ENCODE data around the gene PTPRT.

PTPRT gene

DNA sequence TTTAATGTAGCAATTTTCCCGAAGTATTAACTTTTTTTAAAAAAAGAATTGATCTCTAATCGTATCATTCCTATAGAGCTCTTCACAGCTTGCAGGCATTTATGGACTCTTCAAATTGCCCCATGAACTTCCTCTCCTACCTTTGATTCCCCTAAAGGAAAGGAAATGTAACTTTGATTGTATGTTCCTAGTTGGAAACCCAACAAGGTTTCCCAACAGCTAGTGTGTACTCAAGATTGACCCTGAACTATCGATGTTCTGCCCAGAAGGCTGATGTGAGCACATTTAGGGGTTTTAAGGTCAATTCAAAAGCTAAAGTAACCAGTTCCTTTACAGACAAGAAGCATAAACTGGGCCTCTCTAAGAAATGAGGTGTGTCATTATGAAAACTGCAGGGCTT is 491.7 kb downstream of the PTPRT start:
- no peak for DNase-seq

DNA sequence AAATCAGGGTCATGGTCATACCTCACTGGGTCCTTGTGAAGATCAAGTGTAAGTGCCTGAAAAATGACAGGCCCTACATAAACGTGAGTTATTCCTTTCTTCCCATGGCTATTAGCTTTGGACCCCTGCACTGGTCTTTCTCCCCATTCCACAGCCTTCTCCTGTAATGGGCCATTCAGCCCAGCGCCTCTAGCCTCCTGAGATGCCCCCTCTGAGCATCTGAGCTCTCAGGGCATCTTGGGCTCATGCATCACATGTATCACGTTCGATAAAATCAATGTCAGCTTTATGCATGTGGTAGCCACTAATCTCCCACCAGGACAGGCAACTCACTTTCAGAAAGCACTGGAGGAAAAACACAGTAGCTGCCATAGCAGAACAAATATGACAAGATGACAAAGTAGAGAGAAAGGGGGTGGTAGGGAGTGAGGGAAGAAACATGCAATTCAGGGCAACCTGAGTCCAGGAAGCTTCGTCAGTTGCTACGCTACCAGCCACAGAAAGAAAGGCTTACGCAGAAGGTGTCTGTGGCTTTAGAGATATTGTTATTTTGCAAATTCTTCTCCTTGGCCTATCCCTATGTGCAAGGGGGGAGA is 498.8 kb downstream of the PTPRT start:
- DNase-seq: no peak

DNA sequence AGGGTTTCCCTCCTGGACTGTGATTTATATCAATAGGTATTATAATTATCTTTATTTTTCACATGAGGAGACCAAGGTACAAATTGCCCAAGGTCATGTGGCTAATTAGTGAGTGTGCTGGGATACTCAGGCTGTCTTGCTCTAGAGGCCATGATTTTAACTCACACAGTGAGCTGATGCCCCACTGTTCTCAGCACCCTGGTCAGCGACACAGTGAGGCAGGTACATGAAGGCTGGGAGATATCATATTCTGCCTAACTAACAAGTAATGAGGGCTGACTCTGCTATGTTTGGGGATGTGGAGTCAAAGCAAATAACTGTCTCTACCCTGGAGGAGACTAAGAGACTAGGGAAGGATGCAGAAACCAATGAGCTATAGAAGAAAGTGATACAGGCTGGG is 501.1 kb downstream of the PTPRT start:
- DNase-seq: no peak

DNA sequence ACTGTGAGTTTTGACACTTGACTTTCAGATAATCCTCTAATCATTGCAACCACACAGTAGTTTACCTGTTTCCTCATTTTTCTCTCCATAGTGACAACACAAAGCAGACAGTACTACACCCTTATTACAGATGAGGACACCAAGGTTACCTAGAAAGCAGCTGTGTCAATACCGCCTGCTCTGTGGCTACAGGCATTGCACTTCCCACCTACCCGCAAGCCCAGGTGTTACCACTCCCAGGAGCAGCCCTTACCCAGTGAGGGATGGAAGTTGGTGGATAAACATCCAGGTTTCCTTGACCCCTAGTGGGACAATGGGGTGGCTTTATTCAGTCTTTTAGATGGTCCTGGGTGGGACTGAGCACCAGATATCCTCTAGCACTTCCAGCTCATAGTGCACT is 503.6 kb downstream of the PTPRT start:
- DNase-seq: no peak

DNA sequence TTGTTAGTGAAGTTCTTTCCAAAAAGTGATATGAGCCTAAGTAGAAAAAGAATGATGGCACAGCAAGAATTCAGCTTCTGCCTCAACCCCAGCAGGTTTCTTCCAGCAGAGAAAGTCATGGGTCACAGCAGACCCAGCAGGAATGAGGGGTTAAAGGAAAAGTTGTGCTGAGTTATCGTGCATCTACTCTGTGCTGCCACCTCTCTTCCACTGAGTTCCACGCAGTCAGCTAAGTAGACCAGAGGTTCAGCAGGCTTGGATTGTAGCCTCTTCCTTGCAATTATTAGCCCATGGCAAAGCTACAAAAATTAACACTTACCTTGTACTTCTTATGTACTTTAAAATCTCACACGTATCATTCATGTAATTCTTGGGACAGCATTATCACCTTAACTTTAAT is 510.8 kb downstream of the PTPRT start:
- DNase-seq: no peak

DNA sequence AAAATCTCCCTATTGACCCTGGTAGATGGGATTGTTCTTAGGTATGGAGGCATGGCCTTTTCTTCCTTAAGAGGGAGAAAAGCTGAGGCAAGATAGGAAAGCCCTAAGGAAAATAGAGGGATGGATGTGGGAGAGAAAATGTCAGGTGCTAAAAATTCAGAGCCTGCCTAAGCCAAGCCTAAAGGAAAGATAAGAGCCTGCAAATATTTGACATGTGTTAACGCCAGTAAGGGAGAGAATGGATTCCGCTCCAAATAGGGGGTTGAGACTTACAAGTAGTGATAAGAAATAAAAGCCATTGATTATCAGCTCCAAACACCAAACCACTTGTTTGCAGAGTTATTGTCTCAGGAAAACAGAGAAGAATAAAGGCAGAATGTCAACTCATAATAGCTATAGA is 533.6 kb downstream of the PTPRT start:
- no peak for DNase-seq

DNA sequence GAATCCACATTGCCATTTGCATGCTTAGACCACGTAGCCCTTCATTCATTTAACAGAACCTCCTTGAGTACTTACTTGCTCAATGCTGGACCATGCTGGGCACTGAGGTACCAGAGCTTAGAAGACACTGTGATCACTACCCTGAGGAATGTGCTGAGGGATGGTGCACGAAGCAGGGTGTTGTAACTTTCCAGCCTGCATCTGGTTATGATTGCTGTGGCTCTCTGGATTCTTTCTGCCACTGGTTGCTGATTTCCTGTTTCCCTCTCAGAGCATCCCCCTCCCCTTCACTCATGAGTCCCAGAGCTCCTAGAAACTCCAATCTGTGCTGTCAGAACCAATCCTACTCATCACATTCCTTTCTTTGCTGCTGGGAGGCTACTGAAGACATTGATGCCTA is 537.4 kb downstream of the PTPRT start:
- no peak for DNase-seq

DNA sequence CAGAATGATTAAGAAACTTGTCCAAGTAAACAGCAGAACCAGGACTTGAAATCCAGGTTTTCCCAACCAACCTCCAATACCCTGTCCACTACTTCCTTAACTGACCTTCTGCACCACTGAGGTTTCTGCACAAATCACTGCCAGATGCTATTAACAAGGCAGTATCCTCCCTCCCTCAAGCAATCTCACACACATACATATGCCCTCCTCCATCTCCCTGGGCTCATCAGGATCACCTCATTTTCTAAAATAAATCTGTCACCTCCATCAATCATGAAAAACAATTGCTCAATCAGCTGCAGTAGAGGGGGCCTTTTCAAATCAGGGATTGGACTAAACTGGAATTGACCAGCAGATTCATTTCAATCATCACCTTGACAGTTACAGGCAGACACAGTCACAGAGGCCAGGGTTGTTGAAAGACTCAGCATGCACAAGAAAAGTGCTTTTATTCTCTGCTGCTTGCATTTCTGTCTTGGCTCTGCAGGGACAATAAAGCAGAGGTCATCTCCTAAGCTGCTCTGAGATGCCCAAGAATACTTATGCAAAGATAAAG is 539.4 kb downstream of the PTPRT start:
- DNase-seq: no peak

DNA sequence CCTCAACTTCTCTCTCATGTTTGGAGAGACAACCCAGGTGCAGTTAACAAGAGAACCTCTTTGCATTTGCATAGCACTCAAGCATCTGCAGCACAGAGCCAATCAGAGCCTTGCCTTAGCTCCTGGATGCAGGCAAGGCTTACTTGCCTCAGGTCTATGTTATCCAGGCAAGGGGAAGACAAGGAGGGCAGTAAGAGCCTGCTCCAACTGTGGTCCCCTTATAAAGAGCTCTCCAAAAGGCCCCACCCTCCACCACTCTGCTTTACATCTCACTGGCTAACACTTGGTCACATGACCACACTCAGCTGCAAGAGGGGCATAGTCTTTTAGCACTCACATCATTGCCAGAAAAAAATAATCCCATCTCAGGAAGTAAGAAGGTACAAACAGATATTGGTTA is 540.0 kb downstream of the PTPRT start:
- no peak for DNase-seq

DNA sequence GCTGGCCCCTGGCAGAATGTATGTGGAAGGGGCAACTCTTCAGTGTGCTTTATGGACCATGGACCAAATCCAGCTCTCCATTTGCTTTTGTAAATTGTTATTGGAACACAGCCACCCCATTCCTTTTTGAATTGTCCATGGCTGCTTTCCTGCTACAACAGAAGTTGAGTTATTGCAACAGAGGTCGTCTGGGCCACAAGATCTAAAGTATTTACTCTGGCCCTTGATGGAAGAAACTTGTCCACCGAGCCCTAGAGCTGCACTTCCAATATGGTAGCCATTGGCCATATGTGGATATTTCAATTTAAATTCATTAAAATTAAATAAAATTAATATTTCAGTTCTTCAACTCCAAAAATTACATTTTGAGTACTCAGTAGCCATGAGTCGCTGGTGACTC is 543.5 kb downstream of the PTPRT start:
- DNase-seq: no peak

DNA sequence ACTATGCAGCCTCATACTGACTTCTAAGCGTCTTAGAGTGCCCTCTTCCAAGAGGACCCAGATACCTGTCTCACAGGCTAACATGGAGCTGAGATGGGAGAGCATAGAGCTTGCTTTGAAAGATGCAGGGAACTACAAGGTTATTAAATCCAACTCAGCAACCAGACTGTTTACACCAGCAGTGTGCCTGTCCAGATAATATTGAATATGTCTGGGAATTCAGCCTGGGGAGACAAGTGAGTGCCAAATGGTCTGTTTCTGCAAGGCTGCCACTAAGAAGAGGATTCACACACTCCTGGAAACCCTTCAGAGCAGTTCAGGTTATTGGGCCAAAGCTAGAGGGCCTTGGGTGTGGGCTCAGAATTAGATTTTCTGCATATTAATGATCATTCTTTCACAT is 547.8 kb downstream of the PTPRT start:
- no peak for DNase-seq

DNA sequence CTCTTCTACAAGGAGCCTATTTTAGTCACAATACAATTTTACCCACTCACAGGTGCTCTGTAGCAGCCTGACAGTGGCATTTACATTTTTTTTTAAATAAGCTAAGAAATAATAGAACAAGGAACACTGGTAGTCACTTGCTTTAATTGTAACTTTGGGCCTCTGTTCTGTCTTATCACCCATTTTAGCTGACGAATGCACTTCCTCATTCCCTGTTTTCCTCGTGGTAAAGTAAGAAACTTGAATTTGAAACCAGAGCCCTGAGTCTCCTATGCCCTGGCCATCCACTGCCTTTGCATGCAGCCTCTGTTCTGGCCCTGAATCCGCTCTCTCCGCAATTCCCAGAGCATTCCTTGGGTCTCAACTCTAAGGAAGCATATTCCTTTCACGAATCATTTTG is 550.6 kb downstream of the PTPRT start:
- DNase-seq: no peak

DNA sequence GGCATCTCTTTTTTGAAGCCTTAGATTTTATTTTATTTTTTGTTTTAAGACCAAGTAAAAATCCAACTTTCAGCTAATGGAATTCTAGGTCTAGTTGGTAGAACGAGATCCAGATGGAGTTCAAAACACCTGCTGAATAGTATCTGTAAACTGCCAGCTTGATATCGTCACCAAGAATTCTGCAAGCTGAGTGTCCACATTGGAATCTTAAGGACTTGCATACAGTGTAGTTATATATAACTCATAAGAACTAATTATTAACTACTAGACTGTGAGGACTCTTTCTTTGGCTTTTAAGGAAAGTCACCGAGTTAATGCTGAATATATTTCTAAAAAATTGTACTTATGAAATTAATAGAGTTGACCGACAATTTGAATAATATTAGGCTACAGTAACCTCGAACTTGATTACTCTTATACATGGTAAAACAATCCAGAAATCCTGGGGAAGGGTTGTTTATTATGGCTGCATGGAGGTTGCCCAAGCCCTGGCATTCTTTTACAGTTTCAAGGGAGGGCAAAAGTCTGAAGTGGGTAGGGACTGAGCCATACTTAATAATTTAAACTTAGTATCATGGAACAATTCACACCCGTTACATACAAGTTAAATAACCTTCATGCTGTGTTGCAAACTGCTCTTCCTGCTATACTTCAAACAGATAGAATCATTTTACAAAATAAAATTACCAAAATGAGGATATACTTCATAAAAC is 553.9 kb downstream of the PTPRT start:
- DNase-seq: no peak

DNA sequence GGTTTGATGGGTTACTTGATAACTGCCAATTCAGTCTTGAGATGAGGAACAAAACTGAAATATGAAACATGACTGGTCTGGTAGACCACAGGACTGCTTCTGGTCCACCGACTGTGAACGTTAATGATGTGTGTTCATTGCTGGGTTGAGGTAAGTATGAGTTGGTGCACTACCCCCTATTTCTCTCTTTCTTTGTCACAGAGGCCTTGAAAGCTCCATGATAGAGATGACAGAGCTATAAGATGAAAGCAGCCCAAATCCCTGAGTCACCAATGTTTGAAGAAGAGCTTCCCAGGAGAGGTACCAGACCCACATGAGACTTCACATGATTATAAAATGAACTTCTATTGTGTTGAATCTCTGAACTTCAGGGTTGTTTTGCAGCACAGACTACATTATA is 555.5 kb downstream of the PTPRT start:
- no peak for DNase-seq

DNA sequence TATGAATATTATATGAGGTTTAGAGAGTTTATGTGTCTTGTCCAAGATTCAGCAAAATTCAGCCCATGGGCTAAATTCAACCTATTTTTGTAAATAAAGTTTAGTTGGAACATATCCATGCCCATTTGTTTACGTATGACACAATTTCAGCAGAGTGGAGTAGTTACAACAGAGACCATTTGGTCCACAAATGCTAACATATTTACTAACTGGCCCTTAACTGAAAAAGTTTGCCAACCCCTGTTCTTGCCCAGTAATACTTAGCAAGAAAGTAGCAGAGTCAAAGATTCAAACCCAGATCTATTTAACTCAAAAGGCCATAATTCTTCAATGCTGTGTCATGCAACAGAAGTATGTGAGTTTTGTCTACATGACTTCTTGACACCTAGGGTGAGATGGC is 561.0 kb downstream of the PTPRT start:
- no peak for DNase-seq

DNA sequence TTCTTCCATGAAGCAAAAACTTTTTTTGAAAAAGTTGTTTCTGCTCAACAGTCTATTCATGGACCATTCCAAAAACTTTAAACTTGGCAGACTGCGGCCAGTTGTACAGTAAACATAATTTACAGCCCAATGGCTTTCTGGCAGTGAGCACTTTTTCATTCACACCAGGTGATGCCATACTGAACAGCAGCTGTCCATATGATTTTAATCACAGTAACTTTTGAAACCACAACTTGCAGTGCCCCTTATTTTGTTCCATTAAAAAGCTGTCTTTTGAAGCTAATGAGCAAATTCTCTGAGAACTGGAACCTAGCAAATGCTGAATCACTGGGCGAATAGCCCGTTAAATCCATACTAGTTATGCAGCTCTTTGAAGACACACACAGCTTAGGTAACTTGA is 576.6 kb downstream of the PTPRT start:
- no peak for DNase-seq

DNA sequence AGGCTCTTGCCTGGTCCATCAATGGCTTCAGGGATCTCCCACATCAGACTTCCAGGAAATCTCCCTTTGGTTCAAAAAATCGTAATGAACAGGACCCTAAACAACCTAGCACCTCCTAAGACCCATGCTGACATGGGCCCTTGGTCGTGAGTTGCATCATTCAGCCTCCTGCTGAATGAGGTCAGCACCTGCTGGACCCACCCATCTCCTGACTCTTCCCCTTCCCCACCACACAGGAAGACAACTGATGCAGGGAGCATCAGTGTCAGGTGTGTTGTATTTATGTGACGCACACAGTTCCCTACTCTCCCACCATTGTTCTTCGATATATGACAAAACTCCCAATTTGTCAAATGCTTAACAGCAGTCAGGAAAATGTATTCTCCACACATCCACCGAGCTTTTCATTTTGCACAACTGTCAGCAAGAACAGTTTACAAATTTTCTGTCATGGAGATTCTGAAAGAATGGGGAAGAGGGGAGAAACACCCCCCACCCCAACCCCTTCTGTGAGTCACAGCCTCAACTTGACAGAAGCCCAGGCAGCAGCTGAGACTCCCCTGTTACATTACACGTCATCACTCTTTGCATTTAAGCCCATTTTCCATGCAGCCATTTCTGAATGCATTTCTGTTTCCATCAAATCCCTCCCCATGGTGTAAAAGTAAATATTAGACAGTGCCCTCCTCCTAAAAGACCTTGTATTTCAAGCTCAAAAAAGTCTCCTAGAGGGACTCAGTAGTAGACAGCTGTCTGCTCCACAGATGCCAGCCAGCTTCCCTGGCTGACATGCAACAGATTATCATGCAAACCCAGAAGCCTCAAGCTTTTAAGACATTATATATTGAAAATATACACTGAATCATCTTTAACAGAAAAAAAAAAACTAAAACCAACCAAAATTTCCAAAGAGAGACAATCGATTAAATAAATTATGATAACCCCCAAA is 577.5 kb downstream of the PTPRT start:
- no peak for DNase-seq

DNA sequence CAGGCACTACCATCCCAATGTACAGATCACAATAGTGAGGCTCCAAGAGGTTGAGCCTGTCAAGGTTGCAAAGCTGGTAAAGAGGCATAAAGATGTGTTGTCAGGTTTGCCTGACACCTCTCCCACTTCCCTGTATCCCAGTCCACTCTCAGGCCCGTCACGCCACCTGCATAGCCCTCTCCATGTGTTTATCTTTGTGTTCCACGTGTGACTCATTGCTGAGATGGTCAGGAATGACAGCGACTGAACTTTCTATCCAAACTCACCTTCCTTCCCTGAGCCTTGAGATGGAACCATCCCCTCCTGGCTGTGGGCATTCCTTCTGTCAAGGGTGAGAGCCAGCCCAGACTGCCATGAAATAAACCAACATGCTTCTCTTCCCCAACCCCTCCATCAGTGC is 578.3 kb downstream of the PTPRT start:
- no peak for DNase-seq

DNA sequence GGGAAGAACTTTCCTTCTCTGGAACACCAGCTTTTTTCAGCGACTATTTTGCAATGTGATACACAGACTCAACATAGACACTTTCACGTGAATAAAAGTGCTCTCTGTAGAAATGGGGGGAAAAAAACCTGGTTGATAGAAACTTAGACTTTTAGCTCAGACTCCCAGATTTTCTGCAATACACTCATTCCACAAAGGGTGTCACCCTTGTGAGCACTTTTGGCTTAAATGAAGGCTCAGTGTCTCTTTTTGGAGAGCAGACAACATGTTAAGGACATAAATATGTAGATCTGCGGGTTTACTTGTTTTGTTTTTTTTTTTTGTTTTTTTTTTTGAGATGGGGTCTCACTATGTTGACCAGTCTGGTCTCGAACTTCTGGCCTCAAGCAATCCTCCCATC is 579.6 kb downstream of the PTPRT start:
- DNase-seq: no peak

DNA sequence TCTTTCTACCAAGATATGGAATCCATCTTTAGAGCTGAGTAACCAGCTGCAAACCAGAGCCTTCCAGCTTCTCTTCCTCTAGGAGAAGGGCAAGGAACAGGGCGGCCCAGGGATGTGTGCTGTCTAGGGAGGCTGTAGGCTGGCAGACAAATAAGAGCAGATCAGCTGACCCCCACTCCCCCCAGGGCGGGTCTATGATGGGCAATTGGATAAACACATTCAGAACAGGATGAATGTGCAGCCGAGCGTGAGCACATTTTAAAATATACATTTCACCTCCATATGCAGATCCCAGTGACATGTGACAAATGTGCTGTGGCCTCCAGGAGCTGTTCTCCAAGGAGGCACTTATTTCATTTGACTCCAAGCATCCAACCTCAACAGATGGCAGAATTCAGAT is 580.1 kb downstream of the PTPRT start:
- DNase-seq: no peak

DNA sequence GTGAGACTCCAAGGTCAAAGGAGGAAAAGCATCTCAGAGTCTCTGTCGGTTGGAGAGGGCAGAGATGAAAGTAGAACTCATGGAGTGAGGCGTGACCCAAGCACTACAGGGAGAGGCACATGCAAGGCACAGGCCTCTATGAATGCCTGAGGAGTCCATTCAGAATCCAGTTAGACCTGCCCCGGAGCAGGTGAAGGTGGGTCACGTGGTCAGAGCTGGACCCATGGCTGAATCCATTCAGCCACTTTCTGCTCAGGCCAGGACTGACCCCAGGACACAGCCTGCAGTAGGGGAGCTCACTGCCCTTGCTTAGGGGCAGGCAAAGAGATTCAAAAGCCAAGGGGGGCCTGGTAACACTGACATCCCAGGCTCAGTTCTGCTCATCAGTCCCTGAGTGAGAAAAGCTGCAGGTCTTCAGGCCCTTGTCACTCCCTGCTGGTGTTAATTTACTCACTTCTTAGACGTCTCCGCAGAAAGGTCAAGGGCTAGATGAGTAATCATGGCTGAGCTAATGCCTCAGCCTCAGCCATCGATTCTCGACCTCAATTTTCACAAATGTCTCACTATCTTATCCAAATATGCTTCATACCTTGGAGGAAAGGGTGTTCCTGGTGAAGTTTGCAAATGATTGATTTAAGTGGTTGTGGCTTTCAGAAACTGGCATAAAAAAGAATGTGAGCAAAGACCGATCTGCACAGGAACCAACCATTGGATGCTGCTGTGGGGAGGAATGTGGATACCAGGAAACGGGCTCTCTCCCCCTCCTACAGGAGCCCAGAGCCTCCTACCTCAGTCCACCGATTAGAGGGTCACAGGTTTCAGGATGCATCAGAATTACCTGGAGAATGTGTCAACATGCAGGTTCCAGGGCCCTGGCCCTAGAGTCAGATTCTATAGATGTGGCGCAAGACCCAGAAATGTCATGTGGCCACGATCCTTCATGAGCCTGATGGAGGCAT is 584.4 kb downstream of the PTPRT start:
- no peak for DNase-seq

DNA sequence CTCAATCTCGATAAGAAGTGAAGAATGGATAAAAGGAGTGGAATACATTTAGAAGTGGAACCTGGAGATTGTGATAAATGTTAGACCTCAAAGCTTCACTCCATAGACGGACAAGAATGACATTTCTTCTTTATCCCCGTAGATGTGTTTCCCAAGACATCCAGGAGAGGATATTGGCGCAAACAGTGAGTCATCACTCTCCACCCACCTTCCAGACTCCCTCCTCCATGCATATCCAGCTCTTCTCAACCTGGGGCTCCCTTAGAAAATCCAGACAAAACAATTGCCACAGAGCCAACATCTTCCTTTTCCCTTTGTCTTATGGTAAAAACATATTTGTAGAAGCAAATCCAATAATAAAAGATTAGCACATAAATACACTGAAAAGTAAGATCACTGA is 586.1 kb downstream of the PTPRT start:
- DNase-seq: no peak

DNA sequence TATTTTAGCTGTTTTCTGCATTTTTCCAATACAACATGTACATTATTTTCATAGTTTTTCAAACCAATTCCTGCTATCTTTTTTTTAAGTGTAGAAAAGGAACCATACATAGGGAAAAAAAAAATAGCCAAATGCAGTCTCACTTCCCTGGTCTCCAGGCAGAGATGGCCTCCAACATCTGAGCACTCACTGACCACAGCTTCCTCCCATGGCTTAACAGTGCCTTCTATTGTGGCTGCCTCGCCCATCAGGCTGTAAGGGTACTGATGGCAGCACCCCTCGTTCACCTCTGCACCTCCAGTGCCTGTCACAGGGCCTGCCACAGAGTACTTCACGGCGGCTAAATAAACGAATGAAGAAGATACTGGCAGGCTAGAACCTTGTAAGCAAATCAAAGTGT is 591.1 kb downstream of the PTPRT start:
- DNase-seq: no peak

Data from SIG-M5 (cell line).